ENCODE data around the gene CNOT9.

Gene CNOT9

GRCh38 chr2:218569038-218569431, 396 bp downstream of the CNOT9 start:
- TF ChIP-seq FOXP2 (optimal IDR thresholded peaks at IDR 0.05; ENCODE audit: control extremely low read depth, extremely low read length, insufficient read depth) (no peak), POLR2AphosphoS5 (IDR thresholded peaks at IDR 0.05; ENCODE audit: borderline replicate concordance, low read depth, low read length) (no peak), EZH2 (IDR thresholded peaks at IDR 0.05) (no peak)
- peak overlapping the region; percentile 91 for H3K9ac ChIP-seq (ENCODE audit: insufficient read length)
- no peaks in the 10 kb centered on the region for H3K9me3 ChIP-seq (ENCODE audit: low read depth, low read length)
- peaks cover 50% of the 10 kb centered on the region for H3K36me3 ChIP-seq (ENCODE audit: insufficient read depth, low read length)
- peak overlapping the region; percentile 67 for H3K27ac ChIP-seq
- H3K4me3 ChIP-seq = peak overlapping the region; percentile 92
- no peak for DNase-seq (ENCODE audit: low read depth, low spot score)

GRCh38 chr2:218569661-218570500, 1.2 kb downstream of the CNOT9 start:
- Histone ChIP-seq H3K36me3 (ENCODE audit: insufficient read depth, low read length) (peaks cover 53% of the 10 kb centered on the region), H3K27ac (peak overlapping the region; percentile 67), H3K4me3 (peak overlapping the region; percentile 92), H3K9ac (ENCODE audit: insufficient read length) (peak overlapping the region; percentile 91), H3K9me3 (ENCODE audit: low read depth, low read length) (no peaks in the 10 kb centered on the region)
- TF ChIP-seq POLR2AphosphoS5 (IDR thresholded peaks at IDR 0.05; ENCODE audit: borderline replicate concordance, low read depth, low read length) (no peak), EZH2 (IDR thresholded peaks at IDR 0.05) (no peak), FOXP2 (optimal IDR thresholded peaks at IDR 0.05; ENCODE audit: control extremely low read depth, extremely low read length, insufficient read depth) (no peak)
- DNase-seq (ENCODE audit: low read depth, low spot score) = no peak

GRCh38 chr2:218570850-218571249, 2.2 kb downstream of the CNOT9 start:
- H3K27ac ChIP-seq = no peak overlapping the region; the same call in 1 of the 2 replicates
- peak overlapping the region; percentile 91 for H3K9ac ChIP-seq (ENCODE audit: insufficient read length)
- no peaks in the 10 kb centered on the region for H3K9me3 ChIP-seq (ENCODE audit: low read depth, low read length)
- no peak for DNase-seq (ENCODE audit: low read depth, low spot score)
- H3K4me3 ChIP-seq = peak overlapping the region; percentile 92
- TF ChIP-seq POLR2AphosphoS5 (IDR thresholded peaks at IDR 0.05; ENCODE audit: borderline replicate concordance, low read depth, low read length) = no peak
- TF ChIP-seq FOXP2 (optimal IDR thresholded peaks at IDR 0.05; ENCODE audit: control extremely low read depth, extremely low read length, insufficient read depth) = no peak
- TF ChIP-seq EZH2 (IDR thresholded peaks at IDR 0.05) = no peak
- peaks cover 51% of the 10 kb centered on the region for H3K36me3 ChIP-seq (ENCODE audit: insufficient read depth, low read length)

GRCh38 chr2:218576854-218577253, 8.2 kb downstream of the CNOT9 start:
- Histone ChIP-seq H3K9ac (ENCODE audit: insufficient read length) (no peak overlapping the region), H3K4me3 (no peak overlapping the region), H3K36me3 (ENCODE audit: insufficient read depth, low read length) (peaks cover 68% of the 10 kb centered on the region), H3K27ac (no peak overlapping the region), H3K9me3 (ENCODE audit: low read depth, low read length) (no peaks in the 10 kb centered on the region)
- no peak for DNase-seq (ENCODE audit: low read depth, low spot score)
- no peak for TF ChIP-seq POLR2AphosphoS5 (IDR thresholded peaks at IDR 0.05; ENCODE audit: borderline replicate concordance, low read depth, low read length)
- TF ChIP-seq FOXP2 (optimal IDR thresholded peaks at IDR 0.05; ENCODE audit: control extremely low read depth, extremely low read length, insufficient read depth) = no peak
- no peak for TF ChIP-seq EZH2 (IDR thresholded peaks at IDR 0.05)

GRCh38 chr2:218577482-218578220, 9.0 kb downstream of the CNOT9 start:
- Histone ChIP-seq H3K9me3 (ENCODE audit: low read depth, low read length) (no peaks in the 10 kb centered on the region), H3K9ac (ENCODE audit: insufficient read length) (no peak overlapping the region), H3K36me3 (ENCODE audit: insufficient read depth, low read length) (peaks cover 66% of the 10 kb centered on the region), H3K4me3 (no peak overlapping the region), H3K27ac (peak overlapping the region; percentile 54)
- TF ChIP-seq FOXP2 (optimal IDR thresholded peaks at IDR 0.05; ENCODE audit: control extremely low read depth, extremely low read length, insufficient read depth) (no peak), EZH2 (IDR thresholded peaks at IDR 0.05) (no peak), POLR2AphosphoS5 (IDR thresholded peaks at IDR 0.05; ENCODE audit: borderline replicate concordance, low read depth, low read length) (no peak)
- no peak for DNase-seq (ENCODE audit: low read depth, low spot score)

- H3K4me3 ChIP-seq = no peak overlapping the region
These were observed 9.7 kb downstream of the CNOT9 start for GRCh38 chr2:218578272-218578877.

GRCh38 chr2:218582076-218582475, 13.4 kb downstream of the CNOT9 start:
- no peak overlapping the region for H3K9ac ChIP-seq (ENCODE audit: insufficient read length)
- peaks cover 70% of the 10 kb centered on the region for H3K36me3 ChIP-seq (ENCODE audit: insufficient read depth, low read length)
- TF ChIP-seq POLR2AphosphoS5 (IDR thresholded peaks at IDR 0.05; ENCODE audit: borderline replicate concordance, low read depth, low read length) (no peak), FOXP2 (optimal IDR thresholded peaks at IDR 0.05; ENCODE audit: control extremely low read depth, extremely low read length, insufficient read depth) (no peak), EZH2 (IDR thresholded peaks at IDR 0.05) (no peak)
- H3K27ac ChIP-seq = no peak overlapping the region
- no peak overlapping the region for H3K4me3 ChIP-seq
- DNase-seq (ENCODE audit: low read depth, low spot score) = no peak
- no peaks in the 10 kb centered on the region for H3K9me3 ChIP-seq (ENCODE audit: low read depth, low read length)

More at GRCh38 chr2:218578272-218578877, 9.7 kb downstream of the CNOT9 start:
- H3K36me3 ChIP-seq (ENCODE audit: insufficient read depth, low read length) = peaks cover 66% of the 10 kb centered on the region
- DNase-seq (ENCODE audit: low read depth, low spot score) = no peak
- TF ChIP-seq POLR2AphosphoS5 (IDR thresholded peaks at IDR 0.05; ENCODE audit: borderline replicate concordance, low read depth, low read length) (no peak), FOXP2 (optimal IDR thresholded peaks at IDR 0.05; ENCODE audit: control extremely low read depth, extremely low read length, insufficient read depth) (no peak), EZH2 (IDR thresholded peaks at IDR 0.05) (no peak)
- H3K27ac ChIP-seq = peak overlapping the region; percentile 54
- H3K9ac ChIP-seq (ENCODE audit: insufficient read length) = no peak overlapping the region
- H3K9me3 ChIP-seq (ENCODE audit: low read depth, low read length) = no peaks in the 10 kb centered on the region
